Suprapubic skin (tissue), 3 donors: Measurements from ENCODE around the gene C4orf51.

Experiments used
- CTCF ChIP-seq, 2 donors: fragments of 200-600 bp in 1 of 2; fragments of 450-650 bp in 1 of 2; sonication (generic) in 1 of 2; IDR thresholded peaks; one replicate each; pipeline ENCODE4 v1.5.1; 2016 to 2019; ENCODE audit warnings: antibody characterized with exemption in 2 of 2, mild to moderate bottlenecking in 1 of 2, moderate library complexity in 1 of 2
- EP300 ChIP-seq: sonication (generic); formaldehyde crosslinking; IDR thresholded peaks from one replicate; pipeline ENCODE4 v1.6.1; 2017; ENCODE audit warnings: antibody characterized with exemption
- POLR2A ChIP-seq, 2 donors: fragments of 450-650 bp; IDR thresholded peaks; one replicate each; pipeline ENCODE4 v1.6.1; 2017; ENCODE audit warnings: antibody characterized with exemption in 2 of 2, mild to moderate bottlenecking in 2 of 2, moderate library complexity in 2 of 2

DNA sequence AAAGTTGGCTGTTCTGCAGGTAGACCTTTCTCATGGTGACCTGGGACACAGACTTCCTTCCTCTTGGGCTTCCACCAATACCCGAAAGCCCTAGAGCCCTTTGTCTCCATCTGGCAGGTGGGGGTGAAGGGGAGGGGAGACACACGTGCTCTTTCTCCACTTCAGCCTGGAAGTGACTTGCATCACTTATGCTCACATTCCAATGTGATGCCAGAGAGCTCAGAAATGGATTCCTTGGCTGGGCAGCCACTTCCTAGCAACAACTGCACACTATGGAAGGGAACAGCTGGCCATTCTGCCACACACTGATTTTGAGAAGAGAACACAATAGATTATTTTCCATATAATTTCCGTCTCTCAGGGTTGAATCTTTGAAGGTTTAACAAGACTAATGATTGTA is 36.3 kb downstream of the C4orf51 start:
- TF ChIP-seq CTCF (IDR thresholded peaks at IDR 0.05) (no peak), POLR2A (IDR thresholded peaks at IDR 0.05) (no peak), EP300 (no peak)
